Amygdala (tissue), 56 donors: ENCODE measurements around the gene INAFM1.

Source experiments
- DNase-seq, 56 donors: peaks; one replicate each; lab custom pipeline; 2025; lab: John Stamatoyannopoulos, UW

INAFM1 gene

GRCh38 chr19:47274071-47274890, at the start of gene INAFM1:
INAFM1 (plus strand) TSS chr19:47274885; CDS start chr19:47274920, 35 bp downstream.
- DNase-seq = peak; percentile 31 to 98 (median 92)

- DNase-seq = peak in 53 of 56 donors; percentile 21 to 92 (median 72)
Measured at GRCh38 chr19:47225746-47226425, 48.8 kb upstream of the INAFM1 start.

- DNase-seq = peak in 38 of 56 donors; percentile 11 to 64 (median 37)
Measured at GRCh38 chr19:47226426-47227351, 48.0 kb upstream of the INAFM1 start.

GRCh38 chr19:47227352-47228167, 47.1 kb upstream of the INAFM1 start:
- peak in 37 of 56 donors; percentile 10 to 65 (median 36) for DNase-seq

- DNase-seq = peak in 12 of 56 donors; percentile 21 to 63 (median 29)
Measured at GRCh38 chr19:47228168-47228936, 46.3 kb upstream of the INAFM1 start.

GRCh38 chr19:47228937-47229675, 45.6 kb upstream of the INAFM1 start:
- peak in 23 of 56 donors; percentile 3 to 66 (median 25) for DNase-seq

- DNase-seq = peak in 10 of 56 donors; percentile 12 to 64 (median 48)
Measured at GRCh38 chr19:47229676-47230053, 45.0 kb upstream of the INAFM1 start.

GRCh38 chr19:47230054-47230920, 44.4 kb upstream of the INAFM1 start:
- DNase-seq = peak in 32 of 56 donors; percentile 13 to 76 (median 44)

GRCh38 chr19:47230921-47231214, 43.8 kb upstream of the INAFM1 start, which contains the start of gene BBC3:
BBC3 (minus strand) TSS chr19:47231199; CDS start chr19:47228431, 2,768 bp downstream.
- DNase-seq = no peak

- DNase-seq = peak in 52 of 56 donors; percentile 6 to 91 (median 65)
Measured at GRCh38 chr19:47231215-47232054, 43.2 kb upstream of the INAFM1 start.

- DNase-seq = no peak
Measured at GRCh38 chr19:47232422-47233211, 42.1 kb upstream of the INAFM1 start.

GRCh38 chr19:47236072-47236675, 38.5 kb upstream of the INAFM1 start:
- DNase-seq = no peak

GRCh38 chr19:47239152-47239551, 35.5 kb upstream of the INAFM1 start:
- DNase-seq = peak in 2 of 56 donors; percentile 41

- DNase-seq = peak in 54 of 56 donors; percentile 34 to 92 (median 80)
Measured at GRCh38 chr19:47239610-47240296, 34.9 kb upstream of the INAFM1 start.
